IPS-15b (cell line): ENCODE data around the gene CDH12.

Source experiments
- H3K27me3 ChIP-seq: one replicate; pipeline ENCODE4 v1.6.1; 2013; ENCODE audit warnings: low read length; ENCODE audit not compliant: control insufficient read depth, insufficient read depth
- H3K36me3 ChIP-seq: one replicate; pipeline ENCODE4 v1.6.1; 2013; ENCODE audit warnings: low read length; ENCODE audit not compliant: control insufficient read depth, insufficient read depth
- H3K4me1 ChIP-seq: one replicate; pipeline ENCODE4 v1.6.1; 2013; ENCODE audit warnings: mild to moderate bottlenecking, low read length; ENCODE audit not compliant: control insufficient read depth, insufficient read depth
- H3K4me3 ChIP-seq: one replicate; pipeline ENCODE4 v1.5.1; 2013; ENCODE audit warnings: low read depth, low read length
- H3K9ac ChIP-seq: one replicate; pipeline ENCODE4 v1.6.1; 2013; ENCODE audit warnings: low read depth, mild to moderate bottlenecking, low read length
- H3K9me3 ChIP-seq: one replicate; pipeline ENCODE4 v1.6.1; 2013; ENCODE audit warnings: mild to moderate bottlenecking, low read length; ENCODE audit not compliant: control insufficient read depth, insufficient read depth

The CDH12 gene

GRCh38 chr5:22604711-22605110, 248.4 kb downstream of the CDH12 start:
- no peak overlapping the region for H3K9ac ChIP-seq
- no peaks in the 10 kb centered on the region for H3K4me1 ChIP-seq
- no peak overlapping the region for H3K4me3 ChIP-seq
- no peaks in the 10 kb centered on the region for H3K36me3 ChIP-seq
- no peaks in the 10 kb centered on the region for H3K27me3 ChIP-seq
- peaks cover 3% of the 10 kb centered on the region for H3K9me3 ChIP-seq

GRCh38 chr5:22598796-22599195, 254.3 kb downstream of the CDH12 start:
- Histone ChIP-seq H3K4me3 (no peak overlapping the region), H3K36me3 (no peaks in the 10 kb centered on the region), H3K4me1 (no peaks in the 10 kb centered on the region), H3K9ac (no peak overlapping the region), H3K9me3 (no peaks in the 10 kb centered on the region), H3K27me3 (no peaks in the 10 kb centered on the region)

- no peaks in the 10 kb centered on the region for H3K9me3 ChIP-seq
- H3K4me3 ChIP-seq: no peak overlapping the region
- no peaks in the 10 kb centered on the region for H3K27me3 ChIP-seq
- no peak overlapping the region for H3K9ac ChIP-seq
- no peaks in the 10 kb centered on the region for H3K4me1 ChIP-seq
- no peaks in the 10 kb centered on the region for H3K36me3 ChIP-seq
These were observed 256.7 kb downstream of the CDH12 start for GRCh38 chr5:22596404-22596970.

- Histone ChIP-seq H3K9ac (no peak overlapping the region), H3K27me3 (no peaks in the 10 kb centered on the region), H3K9me3 (no peaks in the 10 kb centered on the region), H3K36me3 (no peaks in the 10 kb centered on the region), H3K4me3 (no peak overlapping the region), H3K4me1 (no peaks in the 10 kb centered on the region)
These were observed 258.7 kb downstream of the CDH12 start for GRCh38 chr5:22594491-22594890.

- no peaks in the 10 kb centered on the region for H3K4me1 ChIP-seq
- no peaks in the 10 kb centered on the region for H3K9me3 ChIP-seq
- no peaks in the 10 kb centered on the region for H3K27me3 ChIP-seq
- no peak overlapping the region for H3K9ac ChIP-seq
- no peak overlapping the region for H3K4me3 ChIP-seq
- H3K36me3 ChIP-seq: no peaks in the 10 kb centered on the region
These were observed 259.6 kb downstream of the CDH12 start for GRCh38 chr5:22593592-22593991.

- Histone ChIP-seq H3K9ac (no peak overlapping the region), H3K36me3 (no peaks in the 10 kb centered on the region), H3K4me1 (no peaks in the 10 kb centered on the region), H3K27me3 (no peaks in the 10 kb centered on the region), H3K9me3 (no peaks in the 10 kb centered on the region), H3K4me3 (no peak overlapping the region)
These were observed 261.7 kb downstream of the CDH12 start for GRCh38 chr5:22591461-22591860.

- no peaks in the 10 kb centered on the region for H3K4me1 ChIP-seq
- H3K27me3 ChIP-seq: no peaks in the 10 kb centered on the region
- H3K9ac ChIP-seq: no peak overlapping the region
- H3K9me3 ChIP-seq: no peaks in the 10 kb centered on the region
- H3K4me3 ChIP-seq: no peak overlapping the region
- no peaks in the 10 kb centered on the region for H3K36me3 ChIP-seq
These were observed 262.4 kb downstream of the CDH12 start for GRCh38 chr5:22590677-22591268.

GRCh38 chr5:22577711-22578110, 275.4 kb downstream of the CDH12 start:
- Histone ChIP-seq H3K4me1 (no peaks in the 10 kb centered on the region), H3K4me3 (no peak overlapping the region)

GRCh38 chr5:22577006-22577405, 276.1 kb downstream of the CDH12 start:
- Histone ChIP-seq H3K9me3 (no peaks in the 10 kb centered on the region), H3K9ac (no peak overlapping the region), H3K4me3 (no peak overlapping the region), H3K27me3 (no peaks in the 10 kb centered on the region), H3K36me3 (no peaks in the 10 kb centered on the region), H3K4me1 (no peaks in the 10 kb centered on the region)

More at GRCh38 chr5:22577711-22578110, 275.4 kb downstream of the CDH12 start:
- Histone ChIP-seq H3K9ac (no peak overlapping the region), H3K36me3 (no peaks in the 10 kb centered on the region), H3K9me3 (no peaks in the 10 kb centered on the region), H3K27me3 (no peaks in the 10 kb centered on the region)

GRCh38 chr5:22572941-22573340, 280.2 kb downstream of the CDH12 start:
- Histone ChIP-seq H3K27me3 (no peaks in the 10 kb centered on the region), H3K36me3 (no peaks in the 10 kb centered on the region), H3K9me3 (no peaks in the 10 kb centered on the region)

GRCh38 chr5:22567983-22568382, 285.2 kb downstream of the CDH12 start:
- H3K36me3 ChIP-seq: no peaks in the 10 kb centered on the region
- H3K9me3 ChIP-seq: no peaks in the 10 kb centered on the region
- H3K4me3 ChIP-seq: no peak overlapping the region
- H3K4me1 ChIP-seq: no peaks in the 10 kb centered on the region
- H3K27me3 ChIP-seq: no peaks in the 10 kb centered on the region
- H3K9ac ChIP-seq: no peak overlapping the region

More at GRCh38 chr5:22572941-22573340, 280.2 kb downstream of the CDH12 start:
- H3K4me3 ChIP-seq: no peak overlapping the region
- no peak overlapping the region for H3K9ac ChIP-seq
- H3K4me1 ChIP-seq: no peaks in the 10 kb centered on the region

- Histone ChIP-seq H3K27me3 (no peaks in the 10 kb centered on the region), H3K9ac (no peak overlapping the region), H3K4me3 (no peak overlapping the region)
These were observed 293.0 kb downstream of the CDH12 start for GRCh38 chr5:22560147-22560546.

More at GRCh38 chr5:22560147-22560546, 293.0 kb downstream of the CDH12 start:
- Histone ChIP-seq H3K9me3 (no peaks in the 10 kb centered on the region), H3K36me3 (no peaks in the 10 kb centered on the region), H3K4me1 (no peaks in the 10 kb centered on the region)
